OCI-LY1 (cell line): Measurements from ENCODE around the gene MRFAP1.

Source experiments
- H2AFZ ChIP-seq: fragments of 200-600 bp; sonication (generic), shearing (Covaris generic); 2 replicates; pipeline ENCODE4 v1.6.0; 2014; ENCODE audit warnings: antibody characterized with exemption, mild to moderate bottlenecking, low read length
- H3F3A ChIP-seq: fragments of 200-600 bp; sonication (generic), shearing (Covaris generic); 2 replicates; pipeline ENCODE4 v1.6.0; 2014; ENCODE audit warnings: mild to moderate bottlenecking, antibody characterized with exemption, low read length, moderate library complexity; ENCODE audit not compliant: insufficient read depth
- H3K27ac ChIP-seq: fragments of 200-600 bp; sonication (generic); 2 replicates; pipeline ENCODE4 v1.5.1; 2014; ENCODE audit warnings: low read length, mixed run types, mild to moderate bottlenecking, low read depth; ENCODE audit not compliant: poor library complexity, severe bottlenecking
- H3K27me3 ChIP-seq: fragments of 200-600 bp; sonication (generic); 2 replicates; pipeline ENCODE4 v1.6.0; 2014; ENCODE audit warnings: antibody characterized with exemption, mild to moderate bottlenecking, low read length, moderate library complexity; ENCODE audit not compliant: insufficient read depth
- H3K36me3 ChIP-seq: fragments of 200-600 bp; sonication (generic); 2 replicates; pipeline ENCODE4 v1.6.1; 2014; ENCODE audit warnings: mild to moderate bottlenecking, antibody characterized with exemption, low read length, moderate library complexity, mixed read lengths; ENCODE audit not compliant: insufficient read depth
- H3K4me1 ChIP-seq: fragments of 200-600 bp; sonication (generic); 2 replicates; pipeline ENCODE4 v1.5.1; 2014; ENCODE audit warnings: mild to moderate bottlenecking, low read length, moderate library complexity; ENCODE audit not compliant: insufficient read depth, severe bottlenecking
- H3K4me2 ChIP-seq: fragments of 200-600 bp; sonication (generic), shearing (Covaris generic); 2 replicates; pipeline ENCODE4 v1.6.1; 2014; ENCODE audit warnings: low read length
- H3K4me3 ChIP-seq: fragments of 200-600 bp; sonication (generic); 2 replicates; pipeline ENCODE4 v1.5.1; 2014; ENCODE audit warnings: low read length, low read depth, mild to moderate bottlenecking, mixed read lengths; ENCODE audit not compliant: poor library complexity, severe bottlenecking
- H3K79me2 ChIP-seq: fragments of 200-600 bp; shearing (Covaris generic); 2 replicates; pipeline ENCODE4 v1.6.1; 2016; ENCODE audit warnings: mixed run types, low read length, mixed read lengths; ENCODE audit not compliant: insufficient read depth
- H3K9ac ChIP-seq: fragments of 200-600 bp; sonication (generic), shearing (Covaris generic); 2 replicates; pipeline ENCODE4 v1.6.1; 2014; ENCODE audit warnings: mild to moderate bottlenecking, low read length, mixed read lengths
- H3K9me2 ChIP-seq: fragments of 200-600 bp; sonication (generic), shearing (Covaris generic); 2 replicates; pipeline ENCODE4 v1.6.1; 2014; ENCODE audit warnings: low read depth, mild to moderate bottlenecking, low read length, mixed read lengths
- H3K9me3 ChIP-seq: fragments of 200-600 bp; shearing (Covaris generic); 2 replicates; pipeline ENCODE4 v1.6.1; 2014; ENCODE audit warnings: low read length, mixed read lengths
- H4K20me1 ChIP-seq: fragments of 200-600 bp; sonication (generic), shearing (Covaris generic); 2 replicates; pipeline ENCODE4 v1.6.0; 2016; ENCODE audit warnings: mild to moderate bottlenecking, low read length; ENCODE audit not compliant: insufficient read depth
- CTCF ChIP-seq: fragments of 200-600 bp; sonication (generic), shearing (Covaris generic); IDR thresholded peaks from 2 replicates; pipeline ENCODE4 v1.5.1; 2017; ENCODE audit warnings: mild to moderate bottlenecking, antibody characterized with exemption, low read length, moderate library complexity, mixed read lengths
- EZH2 ChIP-seq: fragments of 200-600 bp; sonication (generic), shearing (Covaris generic); IDR thresholded peaks from 2 replicates; pipeline ENCODE4 v1.8.0; 2017; ENCODE audit warnings: borderline replicate concordance, mixed run types, mild to moderate bottlenecking, antibody characterized with exemption, low read length, moderate library complexity, mixed read lengths

Gene MRFAP1

GRCh38 chr4:6619466-6620255 lies 20.8 kb upstream of the MRFAP1 start:
- Histone ChIP-seq H3K4me3 (no peak overlapping the region), H2AFZ (no peak overlapping the region), H3F3A (no peaks in the 10 kb centered on the region), H3K27ac (no peak overlapping the region), H3K79me2 (no peaks in the 10 kb centered on the region), H4K20me1 (no peaks in the 10 kb centered on the region), H3K9me3 (no peaks in the 10 kb centered on the region), H3K4me2 (no peak overlapping the region), H3K27me3 (no peaks in the 10 kb centered on the region), H3K9ac (no peak overlapping the region), H3K4me1 (no peaks in the 10 kb centered on the region), H3K36me3 (peaks cover 3% of the 10 kb centered on the region; the same call in 1 of the 2 replicates), H3K9me2 (no peaks in the 10 kb centered on the region)
- TF ChIP-seq CTCF (no peak), EZH2 (no peak)

- Histone ChIP-seq H3K4me2 (no peak overlapping the region), H3K4me3 (no peak overlapping the region), H3K79me2 (no peaks in the 10 kb centered on the region), H3K4me1 (no peaks in the 10 kb centered on the region), H3K9me3 (no peaks in the 10 kb centered on the region), H3K9me2 (no peaks in the 10 kb centered on the region), H4K20me1 (no peaks in the 10 kb centered on the region), H3F3A (no peaks in the 10 kb centered on the region), H3K27ac (no peak overlapping the region), H3K9ac (no peak overlapping the region), H2AFZ (no peak overlapping the region), H3K36me3 (peaks cover 3% of the 10 kb centered on the region; the same call in 1 of the 2 replicates), H3K27me3 (no peaks in the 10 kb centered on the region)
- TF ChIP-seq CTCF (no peak), EZH2 (no peak)
Observed at GRCh38 chr4:6620296-6620695, 20.2 kb upstream of the MRFAP1 start.

- Histone ChIP-seq H3F3A (no peaks in the 10 kb centered on the region), H3K9me2 (no peaks in the 10 kb centered on the region), H3K9ac (no peak overlapping the region), H3K27me3 (no peaks in the 10 kb centered on the region), H3K4me2 (no peak overlapping the region), H3K9me3 (no peaks in the 10 kb centered on the region), H3K4me1 (no peaks in the 10 kb centered on the region), H3K4me3 (no peak overlapping the region), H2AFZ (no peak overlapping the region), H3K36me3 (peaks cover 3% of the 10 kb centered on the region; the same call in 1 of the 2 replicates), H4K20me1 (no peaks in the 10 kb centered on the region), H3K79me2 (no peaks in the 10 kb centered on the region), H3K27ac (no peak overlapping the region)
- TF ChIP-seq EZH2 (no peak), CTCF (no peak)
Observed at GRCh38 chr4:6620891-6621555, 19.5 kb upstream of the MRFAP1 start.
